ENCODE data around the gene SMYD3. TPM values are rescaled to one million over a fixed set of nuclear protein-coding genes. Genes with fewer than 3 reads are reported as not detected.
A peak's percentile ranks its signal among the peaks of the same experiment; 100 is the strongest.

SMYD3 gene
- total and polyA plus RNA-seq, 9 of the 15 experiments (the other 6 are each of a cell fraction or from before 2014, with no cell fraction given): 128 to 440 (median 197) TPM

- TF ChIP-seq MYC (IDR thresholded peaks at IDR 0.05; ENCODE audit: low read depth, low read length) (peak; percentile 88), MYC (CRISPR knock-in tag; IDR thresholded peaks at IDR 0.05; ENCODE audit: borderline replicate concordance, low read depth) (no peak), STAT6 (CRISPR knock-in tag; IDR thresholded peaks at IDR 0.05) (peak; percentile 91; the same call in 1 of the 2 replicates), KDM5B (IDR thresholded peaks at IDR 0.05; ENCODE audit: insufficient replicate concordance, low read depth, low read length) (peak; percentile 76), FOS (IDR thresholded peaks at IDR 0.05; ENCODE audit: extremely low read depth, insufficient read length) (peak; percentile 80), CREB1 (IDR thresholded peaks at IDR 0.05) (peak; percentile 47), CREB1 (CRISPR knock-in tag; IDR thresholded peaks at IDR 0.05) (peak; percentile 43; the same call in 1 of the 2 replicates), ETV5 (CRISPR knock-in tag; IDR thresholded peaks at IDR 0.05; ENCODE audit: low read depth) (0 out of 2 replicates have a peak, but pooled peaks have one; percentile 5), ZNF57 (CRISPR knock-in tag; IDR thresholded peaks at IDR 0.05) (no peak), ZBTB49 (CRISPR knock-in tag; IDR thresholded peaks at IDR 0.05; ENCODE audit: borderline replicate concordance) (0 out of 2 replicates have a peak, but pooled peaks have one; percentile 12), IRF9 (tag; IDR thresholded peaks at IDR 0.05) (no peak), NR0B1 (IDR thresholded peaks at IDR 0.05; ENCODE audit: partially characterized antibody) (no peak), TAF1 (IDR thresholded peaks at IDR 0.05; ENCODE audit: control insufficient read depth, extremely low read depth, insufficient read depth, low read length, severe bottlenecking) (peak; percentile 81)
These were observed 518.5 kb downstream of the SMYD3 start (continued) for GRCh38 chr1:245988393-245989078.

Data from K562 (cell line).